ENCODE results near the gene CHORDC1. TPM values are rescaled to one million over a fixed set of nuclear protein-coding genes. Genes with fewer than 3 reads are reported as not detected.
"Not testable (repeated sequence)": the region's sequence is repeated elsewhere in the genome, so short reads cannot be mapped to it uniquely, and the experiment has no call there.

CHORDC1 gene
- total and polyA plus RNA-seq, 9 donors: 22.0 to 51.1 (median 30.5) TPM

GRCh38 chr11:90216611-90217010, 6.2 kb downstream of the CHORDC1 start:
- no peaks in the 10 kb centered on the region for H3K9me3 ChIP-seq
- WGBS, 3 donors: 36 to 59% (median 37%) methylated on average over 5 of the region's 5 CpGs
- intact Hi-C loops (cut with DNase I): no loop called here
- H3K27ac ChIP-seq: no peak overlapping the region
- no peaks in the 10 kb centered on the region for H3K36me3 ChIP-seq
- no peak overlapping the region for H3K4me3 ChIP-seq
- H3K27me3 ChIP-seq: no peaks in the 10 kb centered on the region
- DNase-seq: no peak
- H3K4me1 ChIP-seq (ENCODE audit: insufficient read depth): peaks cover 5% of the 10 kb centered on the region
- no peak for TF ChIP-seq POLR2A (IDR thresholded peaks at IDR 0.05)
- no peak for TF ChIP-seq CTCF (IDR thresholded peaks at IDR 0.05)
- no peak for TF ChIP-seq EP300 (IDR thresholded peaks at IDR 0.05)

GRCh38 chr11:90213322-90213721, 9.5 kb downstream of the CHORDC1 start:
- no peak overlapping the region for H3K4me3 ChIP-seq
- no peaks in the 10 kb centered on the region for H3K27me3 ChIP-seq
- H3K4me1 ChIP-seq (ENCODE audit: insufficient read depth): peaks cover 2% of the 10 kb centered on the region
- H3K27ac ChIP-seq: no peak overlapping the region
- TF ChIP-seq EP300 (IDR thresholded peaks at IDR 0.05): no peak
- TF ChIP-seq CTCF (IDR thresholded peaks at IDR 0.05): no peak
- TF ChIP-seq POLR2A (IDR thresholded peaks at IDR 0.05): no peak
- intact Hi-C loops (cut with DNase I): no loop called here
- H3K36me3 ChIP-seq: no peaks in the 10 kb centered on the region
- DNase-seq: no peak
- H3K9me3 ChIP-seq: no peaks in the 10 kb centered on the region
- WGBS, 3 donors: 83 to 90% (median 89%) methylated on average over 3 of the region's 3 CpGs

- Histone ChIP-seq H3K27ac (no peak overlapping the region), H3K4me1 (ENCODE audit: insufficient read depth) (no peaks in the 10 kb centered on the region), H3K4me3 (no peak overlapping the region), H3K36me3 (no peaks in the 10 kb centered on the region), H3K9me3 (no peaks in the 10 kb centered on the region), H3K27me3 (no peaks in the 10 kb centered on the region)
- intact Hi-C loops (cut with DNase I): no loop called here
- DNase-seq: no peak
- WGBS, 3 donors: 88 to 91% (median 89%) methylated on average over 2 of the region's 2 CpGs
- TF ChIP-seq CTCF (IDR thresholded peaks at IDR 0.05) (no peak), POLR2A (IDR thresholded peaks at IDR 0.05) (no peak), EP300 (IDR thresholded peaks at IDR 0.05) (no peak)
These were observed 14.0 kb downstream of the CHORDC1 start for GRCh38 chr11:90208857-90209256.

- H3K9me3 ChIP-seq; H3K4me3 ChIP-seq; H3K27me3 ChIP-seq; DNase-seq; H3K36me3 ChIP-seq; H3K4me1 ChIP-seq (ENCODE audit: insufficient read depth); H3K27ac ChIP-seq; intact Hi-C loops (cut with DNase I): not testable (repeated sequence)
- 93 to 97% (median 93%) methylated on average over 10 of the region's 10 CpGs for WGBS, 3 donors
These were observed 14.9 kb downstream of the CHORDC1 start for GRCh38 chr11:90207992-90208391.

- DNase-seq: no peak
- intact Hi-C loops (cut with DNase I): no loop called here
These were observed 17.8 kb downstream of the CHORDC1 start for GRCh38 chr11:90204832-90205646.

More at GRCh38 chr11:90204832-90205646, 17.8 kb downstream of the CHORDC1 start:
- Histone ChIP-seq H3K4me3 (no peak overlapping the region), H3K9me3 (no peaks in the 10 kb centered on the region), H3K36me3 (no peaks in the 10 kb centered on the region), H3K27ac (no peak overlapping the region), H3K27me3 (no peaks in the 10 kb centered on the region), H3K4me1 (ENCODE audit: insufficient read depth) (no peaks in the 10 kb centered on the region)
- 10 to 12% (median 10%) methylated on average over 3 of the region's 3 CpGs for WGBS, 3 donors
- TF ChIP-seq CTCF (IDR thresholded peaks at IDR 0.05) (peak; percentile 49 to 61 (median 52)), POLR2A (IDR thresholded peaks at IDR 0.05) (no peak)

All from ovary (tissue), 9 donors.